Prostate gland (tissue), 2 donors: ENCODE results near the gene KATNB1. TPM values are rescaled to one million over a fixed set of nuclear protein-coding genes. Genes with fewer than 3 reads are reported as not detected.
A peak's percentile ranks its signal among the peaks of the same experiment; 100 is the strongest.

Source experiments
- DNase-seq: peaks from one replicate; pipeline ENCODE4 v3.0.0-alpha.2; 2019; ENCODE audit warnings: low spot score
- H3K27ac ChIP-seq, 2 donors: fragments of 200-600 bp; sonication (generic); 2 replicates each; pipeline ENCODE4 v1.5.1; 2017 to 2019
- H3K27me3 ChIP-seq: fragments of 200-600 bp; sonication (generic); replicated peaks from 2 replicates; pipeline ENCODE4 v1.5.1; 2019; ENCODE audit not compliant: insufficient read depth
- H3K36me3 ChIP-seq, 2 donors: fragments of 200-600 bp; sonication (generic); 1 replicate in 1 of 2; 2 replicates in 1 of 2; pipeline versions ENCODE4 v1.5.1 to v1.8.1; 2017 to 2019
- H3K4me1 ChIP-seq: fragments of 200-600 bp; sonication (generic); replicated peaks from 2 replicates; pipeline ENCODE4 v1.5.1; 2019
- H3K4me3 ChIP-seq, 2 donors: fragments of 200-600 bp; sonication (generic); 2 replicates each; pipeline ENCODE4 v1.5.1; 2017 to 2019
- H3K9me3 ChIP-seq: fragments of 200-600 bp; sonication (generic); 2 replicates; pipeline ENCODE4 v1.5.1; 2017
- POLR2A ChIP-seq: fragments of 450-650 bp; IDR thresholded peaks from one replicate; pipeline ENCODE4 v1.6.1; 2016; ENCODE audit warnings: antibody characterized with exemption, mild to moderate bottlenecking
- POLR2AphosphoS5 ChIP-seq: sonication (generic); formaldehyde crosslinking; IDR thresholded peaks from one replicate; pipeline ENCODE4 v1.6.1; 2017; ENCODE audit warnings: antibody characterized with exemption
- WGBS: methylation state at CpG from one replicate; pipeline ENCODE4 v1.1.5; 2018; 5-methylcytosine and 5-hydroxymethylcytosine counted together
- intact Hi-C: fragments of 100-400 bp; cut with DNase I; formaldehyde crosslinking; loops from one replicate; pipeline ENCODE4 v1.14.2; 2022
- total RNA-seq, 2 donors: library from RNA; depleted of rRNA; stranded (reverse); fragments of >200 nt; gene quantifications; one replicate each; pipeline ENCODE4 v1.1.0, GENCODE V29; 2016
- TF ChIP-seq, protein P1 (sequence below), 4 experiments: fragments of 200-600 bp in 2 of 4; fragments of 450-650 bp in 2 of 4; sonication (generic) in 2 of 4; IDR thresholded peaks; 1 replicate in 3 of 4; 2 replicates in 1 of 4; pipeline ENCODE4 v1.5.1; 2016 to 2019; ENCODE audit warnings: antibody characterized with exemption in 4 of 4, mild to moderate bottlenecking in 2 of 4, moderate library complexity in 2 of 4

The KATNB1 gene
- total RNA-seq, 2 donors from 2014 or later: 22.7 to 30.2 TPM

DNA sequence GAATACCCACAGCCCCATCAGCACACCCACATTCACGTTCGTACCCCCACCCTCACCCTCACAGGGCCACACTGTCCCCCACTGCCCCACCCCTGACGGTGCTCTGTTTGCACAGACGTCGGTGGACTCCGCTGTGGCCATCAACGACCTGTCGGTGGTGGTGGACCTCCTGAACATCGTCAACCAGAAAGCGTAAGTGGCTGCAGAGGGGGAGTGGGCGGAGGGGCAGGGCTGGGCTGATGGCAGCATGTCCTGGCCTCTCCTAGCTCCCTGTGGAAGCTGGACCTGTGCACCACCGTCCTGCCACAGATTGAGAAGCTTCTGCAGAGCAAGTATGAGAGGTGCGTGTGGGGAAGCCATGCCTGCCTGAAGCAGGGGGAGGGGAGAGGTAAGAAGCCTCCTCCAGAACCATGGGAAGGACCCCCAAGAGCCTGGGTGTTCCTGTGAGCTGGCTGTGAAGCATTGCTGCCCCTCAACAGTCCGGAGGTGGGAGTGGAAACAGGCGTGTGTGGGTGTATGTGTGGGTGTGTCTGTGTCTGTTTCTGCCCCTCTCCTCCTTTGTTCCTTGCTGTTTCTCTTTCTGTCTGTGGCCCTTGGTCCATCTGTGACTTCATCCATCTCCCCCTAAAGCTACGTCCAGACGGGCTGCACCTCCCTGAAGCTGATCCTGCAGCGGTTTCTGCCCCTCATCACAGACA is 20.3 kb downstream of the KATNB1 start:
- WGBS: 70% methylated on average over 18 of the region's 18 CpGs
- Histone ChIP-seq H3K4me1 (no peaks in the 10 kb centered on the region), H3K27me3 (no peaks in the 10 kb centered on the region), H3K9me3 (no peaks in the 10 kb centered on the region), H3K4me3 (no peak overlapping the region), H3K36me3 (no peaks in the 10 kb centered on the region), H3K27ac (no peak overlapping the region)
- TF ChIP-seq POLR2AphosphoS5 (no peak), POLR2A (no peak)
- TF ChIP-seq, protein P1, sequence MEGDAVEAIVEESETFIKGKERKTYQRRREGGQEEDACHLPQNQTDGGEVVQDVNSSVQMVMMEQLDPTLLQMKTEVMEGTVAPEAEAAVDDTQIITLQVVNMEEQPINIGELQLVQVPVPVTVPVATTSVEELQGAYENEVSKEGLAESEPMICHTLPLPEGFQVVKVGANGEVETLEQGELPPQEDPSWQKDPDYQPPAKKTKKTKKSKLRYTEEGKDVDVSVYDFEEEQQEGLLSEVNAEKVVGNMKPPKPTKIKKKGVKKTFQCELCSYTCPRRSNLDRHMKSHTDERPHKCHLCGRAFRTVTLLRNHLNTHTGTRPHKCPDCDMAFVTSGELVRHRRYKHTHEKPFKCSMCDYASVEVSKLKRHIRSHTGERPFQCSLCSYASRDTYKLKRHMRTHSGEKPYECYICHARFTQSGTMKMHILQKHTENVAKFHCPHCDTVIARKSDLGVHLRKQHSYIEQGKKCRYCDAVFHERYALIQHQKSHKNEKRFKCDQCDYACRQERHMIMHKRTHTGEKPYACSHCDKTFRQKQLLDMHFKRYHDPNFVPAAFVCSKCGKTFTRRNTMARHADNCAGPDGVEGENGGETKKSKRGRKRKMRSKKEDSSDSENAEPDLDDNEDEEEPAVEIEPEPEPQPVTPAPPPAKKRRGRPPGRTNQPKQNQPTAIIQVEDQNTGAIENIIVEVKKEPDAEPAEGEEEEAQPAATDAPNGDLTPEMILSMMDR (IDR thresholded peaks at IDR 0.05): no peak
- no peak for DNase-seq
- intact Hi-C loops: loop anchor here (5.0 to 10.0 kb wide), 3 partner anchors 46 to 246 kb away; partner anchors contain the start of genes KIFC3, USB1 and ZNF319

DNA sequence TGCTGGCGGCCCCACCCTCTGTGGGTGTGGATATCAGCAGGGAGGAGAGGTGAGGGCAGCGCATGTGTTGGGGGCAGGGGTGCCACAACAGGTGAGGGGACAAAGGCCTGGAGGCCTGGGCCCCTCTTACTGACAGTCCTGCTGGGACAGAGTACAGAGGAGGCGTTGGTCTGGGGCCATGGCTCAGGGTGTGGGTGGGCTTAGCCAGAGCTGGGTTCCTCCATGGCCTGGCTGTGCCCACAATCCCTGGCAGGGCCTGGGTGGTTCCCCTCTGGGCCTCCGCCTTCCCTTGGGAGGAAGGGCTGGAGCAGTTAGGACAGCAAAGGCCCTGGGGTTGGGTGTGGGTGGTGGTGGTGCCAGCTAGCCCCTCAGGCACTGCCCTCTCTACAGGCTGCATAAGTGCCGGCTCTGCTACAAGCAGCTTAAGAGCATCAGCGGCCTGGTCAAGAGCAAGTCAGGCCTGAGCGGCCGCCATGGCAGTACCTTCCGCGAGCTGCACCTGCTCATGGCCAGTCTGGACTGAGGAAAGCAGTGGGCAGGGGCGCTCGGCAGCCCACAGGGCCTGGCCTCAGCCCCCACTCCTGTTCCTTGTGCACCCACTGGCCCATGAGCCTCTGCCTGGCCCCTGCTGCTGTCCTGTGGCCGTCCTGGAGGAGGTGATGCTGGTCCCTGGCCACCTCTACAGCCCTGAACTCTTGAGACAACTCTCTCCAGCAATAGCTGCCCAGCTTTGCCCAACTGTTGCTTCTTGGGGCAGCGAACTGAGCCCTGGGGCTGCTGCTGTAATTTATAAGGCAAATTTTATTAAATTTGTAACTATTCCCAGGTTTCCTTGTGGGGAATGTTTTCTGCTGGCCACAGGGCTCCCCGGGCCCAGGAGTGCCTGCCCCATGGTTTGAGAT is 21.1 kb downstream of the KATNB1 start:
- no peak overlapping the region for H3K4me3 ChIP-seq
- no peaks in the 10 kb centered on the region for H3K27me3 ChIP-seq
- H3K4me1 ChIP-seq: no peaks in the 10 kb centered on the region
- no peak overlapping the region for H3K27ac ChIP-seq
- DNase-seq: no peak
- TF ChIP-seq POLR2AphosphoS5: no peak
- TF ChIP-seq, protein P1 (IDR thresholded peaks at IDR 0.05): no peak
- no peak for TF ChIP-seq POLR2A
- H3K9me3 ChIP-seq: no peaks in the 10 kb centered on the region
- 84% methylated on average over 14 of the region's 15 CpGs for WGBS
- intact Hi-C loops: loop anchor here (1.0 to 10.0 kb wide), 4 partner anchors 46 to 246 kb away; partner anchors contain the start of genes KIFC3, USB1 and ZNF319
- H3K36me3 ChIP-seq: no peaks in the 10 kb centered on the region

DNA sequence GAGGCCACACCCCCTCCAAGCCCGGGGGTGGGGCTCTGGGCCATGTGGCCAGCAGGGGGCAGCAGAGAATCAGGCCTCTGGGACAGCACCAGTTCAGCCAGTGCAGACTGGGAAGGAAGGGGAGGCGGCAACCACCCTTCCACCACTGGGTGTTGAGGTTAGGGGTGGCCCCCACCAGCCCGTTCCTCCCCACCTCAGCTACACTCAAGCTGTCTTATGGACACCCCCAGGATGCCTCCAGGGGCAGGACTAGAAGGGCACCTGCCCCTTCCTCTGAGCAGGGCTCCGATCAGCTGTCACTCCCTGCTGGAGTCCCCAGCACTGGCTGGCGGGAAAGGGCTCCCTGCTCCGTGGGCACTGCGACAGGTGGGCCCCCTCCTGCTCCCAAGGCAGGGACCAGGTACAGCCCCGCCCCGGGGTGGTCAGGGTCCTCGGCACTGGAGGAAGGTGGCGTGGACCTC is 21.8 kb downstream of the KATNB1 start:
- no peaks in the 10 kb centered on the region for H3K36me3 ChIP-seq
- H3K4me1 ChIP-seq: no peaks in the 10 kb centered on the region
- DNase-seq: peak; percentile 82
- intact Hi-C loops: loop anchor here (1.0 to 10.0 kb wide), 4 partner anchors 45 to 245 kb away; partner anchors contain the start of genes KIFC3, USB1 and ZNF319
- no peak for TF ChIP-seq POLR2A
- TF ChIP-seq, protein P1 (IDR thresholded peaks at IDR 0.05): peak; percentile 76 to 96 (median 90)
- TF ChIP-seq POLR2AphosphoS5: peak; percentile 50
- no peaks in the 10 kb centered on the region for H3K9me3 ChIP-seq
- H3K27ac ChIP-seq: no peak overlapping the region
- H3K27me3 ChIP-seq: no peaks in the 10 kb centered on the region
- no peak overlapping the region for H3K4me3 ChIP-seq
- 30% methylated on average over 4 of the region's 11 CpGs for WGBS

DNA sequence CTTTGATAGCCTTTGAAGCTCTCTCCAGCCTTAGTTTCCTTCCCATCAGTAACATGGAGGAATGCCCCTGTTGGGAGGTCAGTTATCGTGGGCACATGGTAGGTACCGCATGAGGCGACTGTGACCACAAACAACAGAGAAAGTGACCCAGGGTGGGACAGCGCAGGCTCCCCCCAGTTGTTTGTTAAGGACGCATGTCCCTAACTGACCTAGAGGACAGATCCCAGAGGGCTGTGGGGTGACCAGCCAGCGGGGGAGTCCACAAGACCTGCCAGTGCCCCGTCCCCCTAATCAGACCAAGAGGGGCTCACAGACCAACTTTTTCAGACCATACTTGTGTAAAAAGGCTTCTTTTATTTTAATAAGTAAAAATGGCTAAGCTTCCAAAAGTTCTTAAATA is 22.3 kb downstream of the KATNB1 start:
- 92% methylated on average over 7 of the region's 7 CpGs for WGBS
- DNase-seq: no peak
- no peak overlapping the region for H3K4me3 ChIP-seq
- intact Hi-C loops: loop anchor here (1.0 to 10.0 kb wide), 4 partner anchors 44 to 244 kb away; partner anchors contain the start of genes KIFC3, USB1 and ZNF319
- no peaks in the 10 kb centered on the region for H3K4me1 ChIP-seq
- no peak for TF ChIP-seq POLR2AphosphoS5
- TF ChIP-seq POLR2A: no peak
- TF ChIP-seq, protein P1 (IDR thresholded peaks at IDR 0.05): no peak
- no peaks in the 10 kb centered on the region for H3K9me3 ChIP-seq
- H3K36me3 ChIP-seq: no peaks in the 10 kb centered on the region
- no peak overlapping the region for H3K27ac ChIP-seq
- H3K27me3 ChIP-seq: no peaks in the 10 kb centered on the region
